OCI-LY1 (cell line): ENCODE results near the gene PTPRN2.

Experiments
- CTCF ChIP-seq: fragments of 200-600 bp; sonication (generic), shearing (Covaris generic); IDR thresholded peaks from 2 replicates; pipeline ENCODE4 v1.5.1; 2017; ENCODE audit warnings: mild to moderate bottlenecking, antibody characterized with exemption, low read length, moderate library complexity, mixed read lengths
- EZH2 ChIP-seq: fragments of 200-600 bp; sonication (generic), shearing (Covaris generic); IDR thresholded peaks from 2 replicates; pipeline ENCODE4 v1.8.0; 2017; ENCODE audit warnings: borderline replicate concordance, mixed run types, mild to moderate bottlenecking, antibody characterized with exemption, low read length, moderate library complexity, mixed read lengths

GRCh38 chr7:158399762-158400161 is 187.9 kb downstream of the PTPRN2 start:
- TF ChIP-seq CTCF = no peak
- no peak for TF ChIP-seq EZH2
